HG02981 (cell line): ENCODE data around the gene CX3CL1.

Experiments used
- ATAC-seq: cut with Tn5 transposase; IDR thresholded peaks from one replicate; pipeline ENCODE4 v1.9.1; 2021; ENCODE audit warnings: mild to moderate bottlenecking, moderate library complexity; ENCODE audit not compliant: unreplicated experiment

The CX3CL1 gene

DNA sequence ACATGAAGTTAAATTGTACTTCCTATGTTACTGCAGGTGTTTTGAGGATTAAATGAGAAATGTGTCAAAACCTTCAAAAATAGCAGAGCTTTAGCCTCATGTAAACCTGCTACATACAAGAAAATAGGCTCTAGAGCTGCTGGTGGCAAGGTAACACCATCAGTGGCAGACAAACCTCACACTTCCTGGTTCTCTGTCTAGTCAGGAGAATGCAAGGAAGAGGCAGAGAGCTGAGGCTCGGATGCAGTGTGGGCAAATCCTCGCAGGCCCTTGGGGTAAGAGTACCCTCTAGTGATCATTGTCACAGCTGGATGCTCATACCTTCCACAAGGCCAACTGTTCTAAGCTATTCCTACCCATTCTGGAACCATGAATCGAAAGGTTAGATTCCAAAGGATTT, 60.7 kb downstream of the CX3CL1 start:
- no peak for ATAC-seq

DNA sequence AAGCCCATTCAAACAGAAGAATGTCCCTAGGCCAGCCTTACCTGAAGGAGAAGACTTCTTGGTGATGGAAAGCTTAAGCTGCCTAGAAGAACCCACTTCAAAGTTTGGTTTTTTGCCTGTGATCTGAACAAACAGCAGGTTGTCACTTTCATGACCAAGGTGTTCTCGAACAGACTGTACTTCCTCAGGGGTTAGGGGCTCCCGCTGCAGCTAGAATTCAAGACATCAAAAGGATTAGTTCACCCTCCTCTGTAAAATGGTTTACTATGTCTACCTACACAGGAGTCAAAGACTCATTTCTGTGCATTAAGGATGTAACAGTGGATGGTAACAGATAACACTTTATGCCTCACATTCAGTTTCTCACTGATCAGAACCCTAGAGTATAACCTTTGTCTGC, 61.7 kb downstream of the CX3CL1 start:
- no peak for ATAC-seq
